Mammary epithelial cell (primary cell): ENCODE measurements around the gene UQCRHL.

Experiments
- EZH2 ChIP-seq: IDR thresholded peaks from 2 replicates; pipeline ENCODE4 v1.6.1; 2012; ENCODE audit warnings: low read length, inconsistent platforms, borderline replicate concordance
- TF ChIP-seq, protein P1 (sequence below), 2 donors: IDR thresholded peaks in 1 of 2; conservative IDR thresholded peaks in 1 of 2; 2 replicates each; pipeline ENCODE4 v1.5.1; 2011 to 2012; ENCODE audit warnings: inconsistent platforms in 2 of 2, low read length in 2 of 2, mild to moderate bottlenecking in 2 of 2, control low read depth in 1 of 2, low read depth in 1 of 2; ENCODE audit not compliant: insufficient read depth in 1 of 2; ENCODE audit errors: extremely low read depth in 1 of 2

DNA sequence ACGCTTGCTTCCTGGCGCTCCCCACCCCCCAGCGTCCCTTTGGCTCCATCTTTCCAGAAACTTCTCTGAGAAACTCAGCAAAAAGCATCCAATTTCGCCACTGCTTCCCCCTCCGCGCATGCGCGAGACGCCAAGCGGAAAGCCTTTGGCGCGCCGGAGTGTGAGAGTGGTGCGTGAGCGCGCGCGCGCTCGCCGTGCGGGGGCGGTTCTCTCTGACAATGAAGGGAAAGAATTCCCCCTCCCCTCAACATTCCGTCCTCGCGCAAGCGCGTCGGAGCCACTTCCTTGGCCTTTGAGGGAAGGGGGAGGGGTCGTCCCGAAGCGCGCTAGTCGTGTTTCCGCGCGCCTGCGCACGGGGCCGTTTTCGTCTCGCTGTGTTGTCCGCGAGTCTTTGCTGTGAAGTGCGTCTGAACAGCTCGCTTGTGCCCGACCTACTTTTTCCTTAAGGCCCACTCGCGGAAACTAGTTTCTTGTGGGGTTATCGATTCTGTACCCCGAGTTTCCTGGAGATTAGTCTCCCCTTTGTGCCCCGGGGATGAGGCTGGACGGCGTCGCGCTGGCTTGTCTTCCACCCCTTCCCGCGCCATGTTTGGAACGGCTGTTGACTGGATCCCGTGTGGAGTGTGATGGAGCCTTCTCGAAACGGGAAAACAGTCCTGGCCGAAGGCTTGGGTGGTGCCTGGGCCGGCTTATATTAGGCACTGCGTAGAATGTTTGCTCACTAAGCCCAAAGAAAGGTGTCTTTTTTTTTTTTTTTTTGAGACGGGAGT lies 28.5 kb upstream of the UQCRHL start:
- TF ChIP-seq, protein P1, sequence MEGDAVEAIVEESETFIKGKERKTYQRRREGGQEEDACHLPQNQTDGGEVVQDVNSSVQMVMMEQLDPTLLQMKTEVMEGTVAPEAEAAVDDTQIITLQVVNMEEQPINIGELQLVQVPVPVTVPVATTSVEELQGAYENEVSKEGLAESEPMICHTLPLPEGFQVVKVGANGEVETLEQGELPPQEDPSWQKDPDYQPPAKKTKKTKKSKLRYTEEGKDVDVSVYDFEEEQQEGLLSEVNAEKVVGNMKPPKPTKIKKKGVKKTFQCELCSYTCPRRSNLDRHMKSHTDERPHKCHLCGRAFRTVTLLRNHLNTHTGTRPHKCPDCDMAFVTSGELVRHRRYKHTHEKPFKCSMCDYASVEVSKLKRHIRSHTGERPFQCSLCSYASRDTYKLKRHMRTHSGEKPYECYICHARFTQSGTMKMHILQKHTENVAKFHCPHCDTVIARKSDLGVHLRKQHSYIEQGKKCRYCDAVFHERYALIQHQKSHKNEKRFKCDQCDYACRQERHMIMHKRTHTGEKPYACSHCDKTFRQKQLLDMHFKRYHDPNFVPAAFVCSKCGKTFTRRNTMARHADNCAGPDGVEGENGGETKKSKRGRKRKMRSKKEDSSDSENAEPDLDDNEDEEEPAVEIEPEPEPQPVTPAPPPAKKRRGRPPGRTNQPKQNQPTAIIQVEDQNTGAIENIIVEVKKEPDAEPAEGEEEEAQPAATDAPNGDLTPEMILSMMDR (conservative IDR thresholded peaks at IDR 0.05 in 1 of 2, IDR thresholded peaks at IDR 0.05 in 1 of 2; ENCODE audit: extremely low read depth in 1 of 2, insufficient read depth in 1 of 2, low read depth in 1 of 2, low read length in 2 of 2): no peak
- TF ChIP-seq EZH2: no peak
